Measurements from ENCODE around the gene CDC7. TPM values are rescaled to one million over a fixed set of nuclear protein-coding genes. Genes with fewer than 3 reads are reported as not detected.

Gene CDC7
- polyA plus RNA-seq, 1 donor from 2014 or later, result 34.6 TPM

DNA sequence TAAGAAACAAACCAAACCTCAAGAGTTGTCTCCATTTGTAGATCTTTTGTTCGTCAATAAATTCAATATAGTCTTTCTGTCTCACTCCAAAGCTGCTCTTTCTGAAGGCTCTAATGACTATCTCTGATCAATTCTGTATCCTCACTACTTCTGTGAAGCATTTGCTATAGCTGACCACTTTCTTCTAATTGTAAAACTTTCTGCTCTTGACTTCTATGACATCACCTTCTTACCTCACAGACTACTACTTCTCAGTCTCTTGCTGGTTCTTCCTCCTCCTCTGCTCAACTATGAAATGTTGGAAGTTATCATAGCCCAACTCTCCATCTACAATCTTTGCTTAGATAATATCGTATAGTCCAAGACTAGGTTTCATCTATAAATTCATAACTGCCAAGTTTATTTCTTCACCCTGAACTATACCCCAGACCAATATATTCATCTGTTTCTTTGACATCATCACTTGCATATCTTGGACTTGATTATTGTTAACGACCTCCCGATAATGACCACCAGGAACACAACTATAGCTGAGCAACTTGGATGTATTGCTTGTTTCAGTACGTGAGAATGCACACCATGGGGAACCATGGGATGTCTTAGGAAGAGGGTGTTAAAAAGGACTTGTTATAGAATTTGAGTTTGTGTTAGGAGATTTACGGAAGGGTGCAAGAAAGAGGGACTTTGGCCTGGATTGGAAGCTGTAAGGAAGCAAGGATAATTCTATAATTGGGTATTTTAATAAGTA lies 2.0 kb upstream of the CDC7 start:
- Histone ChIP-seq H3K9ac (ENCODE audit: low read length) (no peak overlapping the region), H3K27ac (ENCODE audit: low read length) (no peak overlapping the region), H3F3A (ENCODE audit: insufficient read depth, low read length, poor library complexity, severe bottlenecking) (no peaks in the 10 kb centered on the region), H3K4me3 (ENCODE audit: low read length) (no peak overlapping the region), H3K9me2 (ENCODE audit: insufficient read depth, low read length) (no peaks in the 10 kb centered on the region), H3K79me2 (replicated peaks; ENCODE audit: insufficient read depth, low read length) (peaks cover 10% of the 10 kb centered on the region), H3K9me3 (ENCODE audit: low read length) (no peaks in the 10 kb centered on the region), H3K27me3 (ENCODE audit: insufficient read depth, low read depth, low read length) (no peaks in the 10 kb centered on the region), H2AFZ (ENCODE audit: low read depth, low read length) (no peak overlapping the region), H3K36me3 (ENCODE audit: insufficient read depth, low read length) (no peaks in the 10 kb centered on the region), H4K20me1 (ENCODE audit: insufficient read depth) (no peaks in the 10 kb centered on the region), H3K4me2 (ENCODE audit: low read length) (no peak overlapping the region)
- TF ChIP-seq, protein P1, sequence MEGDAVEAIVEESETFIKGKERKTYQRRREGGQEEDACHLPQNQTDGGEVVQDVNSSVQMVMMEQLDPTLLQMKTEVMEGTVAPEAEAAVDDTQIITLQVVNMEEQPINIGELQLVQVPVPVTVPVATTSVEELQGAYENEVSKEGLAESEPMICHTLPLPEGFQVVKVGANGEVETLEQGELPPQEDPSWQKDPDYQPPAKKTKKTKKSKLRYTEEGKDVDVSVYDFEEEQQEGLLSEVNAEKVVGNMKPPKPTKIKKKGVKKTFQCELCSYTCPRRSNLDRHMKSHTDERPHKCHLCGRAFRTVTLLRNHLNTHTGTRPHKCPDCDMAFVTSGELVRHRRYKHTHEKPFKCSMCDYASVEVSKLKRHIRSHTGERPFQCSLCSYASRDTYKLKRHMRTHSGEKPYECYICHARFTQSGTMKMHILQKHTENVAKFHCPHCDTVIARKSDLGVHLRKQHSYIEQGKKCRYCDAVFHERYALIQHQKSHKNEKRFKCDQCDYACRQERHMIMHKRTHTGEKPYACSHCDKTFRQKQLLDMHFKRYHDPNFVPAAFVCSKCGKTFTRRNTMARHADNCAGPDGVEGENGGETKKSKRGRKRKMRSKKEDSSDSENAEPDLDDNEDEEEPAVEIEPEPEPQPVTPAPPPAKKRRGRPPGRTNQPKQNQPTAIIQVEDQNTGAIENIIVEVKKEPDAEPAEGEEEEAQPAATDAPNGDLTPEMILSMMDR (IDR thresholded peaks at IDR 0.05; ENCODE audit: poor library complexity, severe bottlenecking), result no peak
- no peak for TF ChIP-seq MXI1 (conservative IDR thresholded peaks at IDR 0.05; ENCODE audit: poor library complexity, severe bottlenecking)
- no peak for TF ChIP-seq POLR2AphosphoS5 (IDR thresholded peaks at IDR 0.05)
- TF ChIP-seq TAF1 (IDR thresholded peaks at IDR 0.05; ENCODE audit: low read depth), result no peak
- TF ChIP-seq, protein P2, sequence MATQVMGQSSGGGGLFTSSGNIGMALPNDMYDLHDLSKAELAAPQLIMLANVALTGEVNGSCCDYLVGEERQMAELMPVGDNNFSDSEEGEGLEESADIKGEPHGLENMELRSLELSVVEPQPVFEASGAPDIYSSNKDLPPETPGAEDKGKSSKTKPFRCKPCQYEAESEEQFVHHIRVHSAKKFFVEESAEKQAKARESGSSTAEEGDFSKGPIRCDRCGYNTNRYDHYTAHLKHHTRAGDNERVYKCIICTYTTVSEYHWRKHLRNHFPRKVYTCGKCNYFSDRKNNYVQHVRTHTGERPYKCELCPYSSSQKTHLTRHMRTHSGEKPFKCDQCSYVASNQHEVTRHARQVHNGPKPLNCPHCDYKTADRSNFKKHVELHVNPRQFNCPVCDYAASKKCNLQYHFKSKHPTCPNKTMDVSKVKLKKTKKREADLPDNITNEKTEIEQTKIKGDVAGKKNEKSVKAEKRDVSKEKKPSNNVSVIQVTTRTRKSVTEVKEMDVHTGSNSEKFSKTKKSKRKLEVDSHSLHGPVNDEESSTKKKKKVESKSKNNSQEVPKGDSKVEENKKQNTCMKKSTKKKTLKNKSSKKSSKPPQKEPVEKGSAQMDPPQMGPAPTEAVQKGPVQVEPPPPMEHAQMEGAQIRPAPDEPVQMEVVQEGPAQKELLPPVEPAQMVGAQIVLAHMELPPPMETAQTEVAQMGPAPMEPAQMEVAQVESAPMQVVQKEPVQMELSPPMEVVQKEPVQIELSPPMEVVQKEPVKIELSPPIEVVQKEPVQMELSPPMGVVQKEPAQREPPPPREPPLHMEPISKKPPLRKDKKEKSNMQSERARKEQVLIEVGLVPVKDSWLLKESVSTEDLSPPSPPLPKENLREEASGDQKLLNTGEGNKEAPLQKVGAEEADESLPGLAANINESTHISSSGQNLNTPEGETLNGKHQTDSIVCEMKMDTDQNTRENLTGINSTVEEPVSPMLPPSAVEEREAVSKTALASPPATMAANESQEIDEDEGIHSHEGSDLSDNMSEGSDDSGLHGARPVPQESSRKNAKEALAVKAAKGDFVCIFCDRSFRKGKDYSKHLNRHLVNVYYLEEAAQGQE (IDR thresholded peaks at IDR 0.05; ENCODE audit: borderline replicate concordance), result no peak
- TF ChIP-seq SMC3 (conservative IDR thresholded peaks at IDR 0.05; ENCODE audit: poor library complexity), result no peak

DNA sequence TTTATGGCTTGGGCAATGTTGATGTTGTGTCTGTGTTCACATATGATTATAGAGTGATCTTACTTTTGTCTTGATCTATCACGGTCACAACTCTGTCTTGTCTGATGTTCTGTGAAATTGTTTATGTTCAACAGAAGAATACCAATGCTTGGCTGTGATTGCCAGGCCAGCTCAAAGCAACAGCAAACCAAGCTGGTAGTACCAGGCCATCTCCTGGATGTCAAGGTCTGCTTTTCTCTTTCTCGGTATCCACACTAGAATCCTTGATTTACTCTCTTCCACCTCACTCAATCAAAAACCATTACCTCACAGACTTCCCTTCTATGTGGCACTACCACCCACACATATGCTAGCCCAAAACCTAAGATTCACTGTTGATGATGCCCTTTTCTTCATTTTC lies 1.3 kb upstream of the CDC7 start:
- Histone ChIP-seq H3K9ac (ENCODE audit: low read length) (no peak overlapping the region), H3K9me2 (ENCODE audit: insufficient read depth, low read length) (no peaks in the 10 kb centered on the region), H3K4me3 (ENCODE audit: low read length) (no peak overlapping the region), H4K20me1 (ENCODE audit: insufficient read depth) (no peaks in the 10 kb centered on the region), H3K36me3 (ENCODE audit: insufficient read depth, low read length) (no peaks in the 10 kb centered on the region), H2AFZ (ENCODE audit: low read depth, low read length) (no peak overlapping the region), H3F3A (ENCODE audit: insufficient read depth, low read length, poor library complexity, severe bottlenecking) (no peaks in the 10 kb centered on the region), H3K27ac (ENCODE audit: low read length) (no peak overlapping the region), H3K79me2 (replicated peaks; ENCODE audit: insufficient read depth, low read length) (peaks cover 14% of the 10 kb centered on the region), H3K4me2 (ENCODE audit: low read length) (no peak overlapping the region), H3K9me3 (ENCODE audit: low read length) (no peaks in the 10 kb centered on the region), H3K27me3 (ENCODE audit: insufficient read depth, low read depth, low read length) (no peaks in the 10 kb centered on the region)
- TF ChIP-seq, protein P2 (IDR thresholded peaks at IDR 0.05; ENCODE audit: borderline replicate concordance), result no peak
- TF ChIP-seq SMC3 (conservative IDR thresholded peaks at IDR 0.05; ENCODE audit: poor library complexity) (no peak), MXI1 (conservative IDR thresholded peaks at IDR 0.05; ENCODE audit: poor library complexity, severe bottlenecking) (no peak), EP300 (conservative IDR thresholded peaks at IDR 0.05; ENCODE audit: poor library complexity, severe bottlenecking) (no peak), TAF1 (IDR thresholded peaks at IDR 0.05; ENCODE audit: low read depth) (no peak), POLR2AphosphoS5 (IDR thresholded peaks at IDR 0.05) (no peak), RAD21 (conservative IDR thresholded peaks at IDR 0.05) (no peak), EZH2 (IDR thresholded peaks at IDR 0.05; ENCODE audit: borderline replicate concordance, insufficient read depth, low read length, poor library complexity, severe bottlenecking) (no peak)
- TF ChIP-seq, protein P1 (IDR thresholded peaks at IDR 0.05; ENCODE audit: poor library complexity, severe bottlenecking), result no peak

All from neural cell (in vitro differentiated cells).